Fibroblast of lung (primary cell): Measurements from ENCODE around the gene OR11A1. TPM values are rescaled to one million over a fixed set of nuclear protein-coding genes. Genes with fewer than 3 reads are reported as not detected.

Source experiments
- DNase-seq, 2 donors: peaks; one replicate each; pipeline versions ENCODE4 v3.0.0 to v3.0.0-alpha.2; 2010; ENCODE audit warnings: low read depth in 2 of 2
- H2AFZ ChIP-seq: 2 replicates; pipeline ENCODE4 v1.5.1; 2012; ENCODE audit warnings: low read length, control low read depth, inconsistent platforms
- H3K27ac ChIP-seq: 2 replicates; pipeline ENCODE4 v1.5.1; 2011; ENCODE audit warnings: low read length, control low read depth; ENCODE audit not compliant: insufficient read depth
- H3K27me3 ChIP-seq: 2 replicates; pipeline ENCODE4 v1.5.1; 2011; ENCODE audit warnings: mild to moderate bottlenecking, low read length; ENCODE audit not compliant: control insufficient read depth, insufficient read depth
- H3K36me3 ChIP-seq: 2 replicates; pipeline ENCODE4 v1.5.1; 2011; ENCODE audit warnings: low read length; ENCODE audit not compliant: control insufficient read depth, insufficient read depth
- H3K4me1 ChIP-seq: 2 replicates; pipeline ENCODE4 v1.5.1; 2011; ENCODE audit warnings: low read length; ENCODE audit not compliant: control insufficient read depth, insufficient read depth; ENCODE audit errors: extremely low read depth
- H3K4me2 ChIP-seq: 2 replicates; pipeline ENCODE4 v1.5.1; 2011; ENCODE audit warnings: low read length, control low read depth; ENCODE audit not compliant: insufficient read depth; ENCODE audit errors: extremely low read depth
- H3K4me3 ChIP-seq, 4 experiments: fragments of 200-600 bp in 1 of 4; sonication (generic) in 1 of 4; replicated peaks in 1 of 4; 2 replicates each; pipeline ENCODE4 v1.5.1; 2011 to 2016; ENCODE audit warnings: low read length in 4 of 4, low read depth in 3 of 4, mild to moderate bottlenecking in 3 of 4, control low read depth in 2 of 4, inconsistent platforms in 1 of 4, mixed read lengths in 1 of 4; ENCODE audit not compliant: insufficient read depth in 1 of 4; ENCODE audit errors: control extremely low read depth in 1 of 4
- H3K79me2 ChIP-seq: 2 replicates; pipeline ENCODE4 v1.5.1; 2012; ENCODE audit warnings: mild to moderate bottlenecking, low read length, inconsistent platforms; ENCODE audit not compliant: control insufficient read depth, insufficient read depth
- H3K9ac ChIP-seq: 2 replicates; pipeline ENCODE4 v1.5.1; 2011; ENCODE audit warnings: mild to moderate bottlenecking, low read length, control low read depth; ENCODE audit not compliant: insufficient read depth
- H3K9me3 ChIP-seq: 2 replicates; pipeline ENCODE4 v1.5.1; 2012; ENCODE audit warnings: low read depth, low read length; ENCODE audit not compliant: control insufficient read depth, insufficient read depth
- H4K20me1 ChIP-seq: 2 replicates; pipeline ENCODE4 v1.5.1; 2011; ENCODE audit warnings: low read length; ENCODE audit not compliant: control insufficient read depth, insufficient read depth; ENCODE audit errors: extremely low read depth
- EZH2 ChIP-seq: IDR thresholded peaks from 2 replicates; pipeline ENCODE4 v1.5.1; 2012; ENCODE audit warnings: low read length, control low read depth, mild to moderate bottlenecking; ENCODE audit errors: missing control alignments
- polyA plus RNA-seq, 2 donors: library from polyadenylated mRNA; depleted of rRNA in 1 of 2; stranded (reverse) in 1 of 2; unstranded in 1 of 2; fragments of >200 nt; gene quantifications; 2 replicates each; pipeline ENCODE4 v1.2.1, GENCODE V29; 2011 to 2012; ENCODE audit warnings: missing spikeins in 1 of 2
- total RNA-seq: library from RNA; depleted of rRNA; stranded (reverse); fragments of >200 nt; gene quantifications from 2 replicates; pipeline ENCODE4 v1.2.1, GENCODE V29; 2014
- TF ChIP-seq, protein P1 (sequence below), 2 donors: IDR thresholded peaks in 1 of 2; conservative IDR thresholded peaks in 1 of 2; 1 replicate in 1 of 2; 2 replicates in 1 of 2; pipeline ENCODE4 v1.5.1; 2011 to 2012; ENCODE audit warnings: low read length in 2 of 2, control low read depth in 1 of 2, inconsistent platforms in 1 of 2, low read depth in 1 of 2, mild to moderate bottlenecking in 1 of 2

The OR11A1 gene
- total and polyA plus RNA-seq, 2 donors (not counting 1 experiment from before 2014, with no cell fraction given): not detected

DNA sequence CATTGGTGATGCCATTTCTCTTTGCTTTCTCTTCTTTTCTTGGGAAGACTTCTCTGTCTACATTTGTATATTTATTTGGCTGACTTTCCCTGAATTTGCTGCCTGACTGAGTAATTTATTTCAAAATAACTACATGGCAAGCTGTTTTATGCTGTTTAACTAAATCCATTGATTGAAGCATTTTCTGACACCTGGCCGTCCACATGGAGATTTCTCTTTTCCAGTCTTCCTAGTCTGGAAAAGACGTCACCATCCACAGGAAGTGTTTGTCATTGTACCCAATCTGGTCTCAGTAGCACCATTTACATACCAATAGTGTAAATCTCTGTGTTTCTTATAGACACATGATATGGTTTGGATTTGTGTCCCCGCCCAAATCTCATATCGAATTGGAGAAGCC, 40.1 kb upstream of the OR11A1 start:
- H3K9me3 ChIP-seq: no peaks in the 10 kb centered on the region
- H3K4me2 ChIP-seq: no peak overlapping the region
- no peak overlapping the region for H3K9ac ChIP-seq
- no peaks in the 10 kb centered on the region for H3K27me3 ChIP-seq
- no peak for TF ChIP-seq EZH2
- TF ChIP-seq, protein P1, sequence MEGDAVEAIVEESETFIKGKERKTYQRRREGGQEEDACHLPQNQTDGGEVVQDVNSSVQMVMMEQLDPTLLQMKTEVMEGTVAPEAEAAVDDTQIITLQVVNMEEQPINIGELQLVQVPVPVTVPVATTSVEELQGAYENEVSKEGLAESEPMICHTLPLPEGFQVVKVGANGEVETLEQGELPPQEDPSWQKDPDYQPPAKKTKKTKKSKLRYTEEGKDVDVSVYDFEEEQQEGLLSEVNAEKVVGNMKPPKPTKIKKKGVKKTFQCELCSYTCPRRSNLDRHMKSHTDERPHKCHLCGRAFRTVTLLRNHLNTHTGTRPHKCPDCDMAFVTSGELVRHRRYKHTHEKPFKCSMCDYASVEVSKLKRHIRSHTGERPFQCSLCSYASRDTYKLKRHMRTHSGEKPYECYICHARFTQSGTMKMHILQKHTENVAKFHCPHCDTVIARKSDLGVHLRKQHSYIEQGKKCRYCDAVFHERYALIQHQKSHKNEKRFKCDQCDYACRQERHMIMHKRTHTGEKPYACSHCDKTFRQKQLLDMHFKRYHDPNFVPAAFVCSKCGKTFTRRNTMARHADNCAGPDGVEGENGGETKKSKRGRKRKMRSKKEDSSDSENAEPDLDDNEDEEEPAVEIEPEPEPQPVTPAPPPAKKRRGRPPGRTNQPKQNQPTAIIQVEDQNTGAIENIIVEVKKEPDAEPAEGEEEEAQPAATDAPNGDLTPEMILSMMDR (conservative IDR thresholded peaks at IDR 0.05 in 1 of 2, IDR thresholded peaks at IDR 0.05 in 1 of 2; ENCODE audit: low read depth in 1 of 2, low read length in 2 of 2): no peak
- H3K36me3 ChIP-seq: no peaks in the 10 kb centered on the region
- no peak overlapping the region for H3K4me3 ChIP-seq
- H3K4me1 ChIP-seq: no peaks in the 10 kb centered on the region
- H3K27ac ChIP-seq: no peak overlapping the region
- no peaks in the 10 kb centered on the region for H3K79me2 ChIP-seq
- no peak for DNase-seq
- H4K20me1 ChIP-seq: no peaks in the 10 kb centered on the region
- no peak overlapping the region for H2AFZ ChIP-seq

DNA sequence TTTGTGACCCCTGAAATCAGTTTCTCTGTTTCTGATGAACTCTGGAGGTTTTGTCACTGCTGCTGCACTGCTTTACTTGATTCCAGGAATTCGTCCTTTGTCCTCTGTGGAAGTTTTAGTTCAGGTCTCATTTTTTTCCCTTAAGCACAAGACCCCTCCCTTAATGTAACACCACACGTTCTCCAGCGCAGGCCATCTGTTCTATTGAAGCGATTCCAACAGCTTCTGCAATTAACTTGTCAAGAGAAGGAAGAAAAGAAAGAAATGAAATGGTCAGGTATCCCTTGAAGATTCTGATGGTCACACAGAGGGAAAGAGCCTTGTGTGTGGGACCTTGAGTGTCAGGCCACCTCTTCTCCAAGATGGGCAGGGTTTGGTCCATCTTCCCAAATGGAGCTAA, 38.7 kb upstream of the OR11A1 start:
- TF ChIP-seq EZH2: no peak
- TF ChIP-seq, protein P1 (conservative IDR thresholded peaks at IDR 0.05 in 1 of 2, IDR thresholded peaks at IDR 0.05 in 1 of 2; ENCODE audit: low read depth in 1 of 2, low read length in 2 of 2): no peak
- H3K79me2 ChIP-seq: no peaks in the 10 kb centered on the region
- H3K27ac ChIP-seq: no peak overlapping the region
- H3K9me3 ChIP-seq: no peaks in the 10 kb centered on the region
- no peak overlapping the region for H3K4me2 ChIP-seq
- no peak overlapping the region for H2AFZ ChIP-seq
- DNase-seq: no peak
- no peak overlapping the region for H3K4me3 ChIP-seq
- no peaks in the 10 kb centered on the region for H3K4me1 ChIP-seq
- no peaks in the 10 kb centered on the region for H3K36me3 ChIP-seq
- H3K9ac ChIP-seq: no peak overlapping the region
- H3K27me3 ChIP-seq: no peaks in the 10 kb centered on the region
- H4K20me1 ChIP-seq: no peaks in the 10 kb centered on the region

DNA sequence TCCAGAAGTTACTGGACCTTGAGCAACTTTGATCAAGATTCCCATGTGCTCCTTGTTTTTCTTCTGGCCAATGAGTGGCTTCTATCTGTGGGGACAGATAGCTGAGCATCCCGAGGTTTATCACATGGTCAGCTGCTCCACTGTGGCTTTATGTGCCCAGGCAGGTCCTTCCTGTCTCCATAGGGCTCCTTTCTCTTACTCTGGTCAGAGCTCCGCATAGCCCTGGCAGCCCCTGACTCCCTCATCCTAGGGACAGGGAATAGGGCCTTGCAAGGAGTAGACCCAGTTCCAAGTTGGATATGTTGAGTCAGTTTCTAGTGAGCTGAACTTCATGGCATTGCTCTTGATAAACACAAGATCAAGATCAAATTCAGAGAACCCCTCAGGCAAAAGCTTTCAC, 37.3 kb upstream of the OR11A1 start:
- H2AFZ ChIP-seq: no peak overlapping the region
- H3K9ac ChIP-seq: no peak overlapping the region

More for the DNA sequence above, 37.3 kb upstream of the OR11A1 start:
- Histone ChIP-seq H3K9me3 (no peaks in the 10 kb centered on the region), H4K20me1 (no peaks in the 10 kb centered on the region), H3K27ac (no peak overlapping the region), H3K4me2 (no peak overlapping the region), H3K27me3 (no peaks in the 10 kb centered on the region), H3K4me3 (no peak overlapping the region), H3K4me1 (no peaks in the 10 kb centered on the region), H3K36me3 (no peaks in the 10 kb centered on the region), H3K79me2 (no peaks in the 10 kb centered on the region)
- no peak for TF ChIP-seq EZH2
- TF ChIP-seq, protein P1 (conservative IDR thresholded peaks at IDR 0.05 in 1 of 2, IDR thresholded peaks at IDR 0.05 in 1 of 2; ENCODE audit: low read depth in 1 of 2, low read length in 2 of 2): no peak
- DNase-seq: no peak
